ENCODE results near the gene INTS11. TPM values are rescaled to one million over a fixed set of nuclear protein-coding genes. Genes with fewer than 3 reads are reported as not detected.

The INTS11 gene
- total and polyA plus RNA-seq, 9 of the 15 experiments (the other 6 are each of a cell fraction or from before 2014, with no cell fraction given), result 3.6 to 183 (median 110) TPM

DNA sequence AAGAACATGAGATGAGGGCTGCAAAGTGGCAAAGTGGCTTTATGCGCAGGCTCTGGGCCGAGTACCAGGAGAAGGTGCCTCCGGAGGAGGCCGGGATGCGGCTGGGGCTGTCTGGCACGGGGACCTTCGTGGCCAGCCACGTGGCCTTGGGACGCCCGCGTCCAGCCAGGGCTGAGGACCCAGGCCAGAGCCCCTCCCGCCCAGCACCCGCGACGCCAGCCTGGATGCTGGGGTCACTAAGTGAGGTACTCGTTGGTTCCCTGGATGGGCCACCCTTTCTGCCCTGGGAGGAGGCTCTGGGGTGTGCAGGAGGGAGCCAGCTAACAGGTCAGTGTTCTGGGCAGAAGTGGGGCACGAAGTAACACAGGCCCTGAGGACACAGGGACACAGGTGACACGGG is 31.6 kb downstream of the INTS11 start:
- H3K4me1 ChIP-seq (replicated peaks in 1 of 2; ENCODE audit: control insufficient read depth in 2 of 2, insufficient read depth in 2 of 2, low read length in 2 of 2), result peaks cover 5 to 76% of the 10 kb centered on the region in 2 experiments; a peak in 3 of 5 replicates
- no peaks in the 10 kb centered on the region for H3K79me2 ChIP-seq (ENCODE audit: control insufficient read depth, insufficient read depth, low read length)
- intact Hi-C loops (cut with micrococcal nuclease), result loop anchor here (2.0 to 10.0 kb wide), 2 partner anchors 176 to 308 kb away; partner anchors contain the start of genes C1orf159 and PERM1
- H3K9ac ChIP-seq (ENCODE audit: insufficient read depth in 1 of 2, low read depth in 2 of 2, low read length in 2 of 2), result 0 out of 4 replicates have a peak overlapping the region, but pooled peaks of 1 of the 2 experiments have one; percentile 10
- no peaks in the 10 kb centered on the region for H3K9me3 ChIP-seq (replicated peaks; ENCODE audit: control insufficient read depth, insufficient read depth, low read depth, low read length)
- FAIRE-seq (no peak), DNase-seq (ENCODE audit: extremely low read depth in 1 of 4, low spot score in 3 of 4) (no peak), ATAC-seq (no peak)
- H4K20me1 ChIP-seq (replicated peaks; ENCODE audit: control insufficient read depth, insufficient read depth, low read length), result peaks cover 16% of the 10 kb centered on the region; the same call in 1 of the 2 replicates
- ChIA-PET CTCF (ENCODE audit: low intra/inter-chr PET ratio) (interaction anchor here (0.9 kb wide), 1 partner anchor 388 kb away, joined by 4 read pairs; no protein-coding TSS in a partner anchor), POLR2A (interaction anchor here (0.6 kb wide), 1 partner anchor 25 kb away, joined by 3 read pairs; no protein-coding TSS in a partner anchor)
- peaks cover 0 to 9% of the 10 kb centered on the region in 2 experiments; a peak in 2 of 5 replicates for H3K27me3 ChIP-seq (ENCODE audit: control insufficient read depth in 2 of 2, insufficient read depth in 2 of 2, low read length in 2 of 2)
- in situ Hi-C loops (cut with MboI), result no loop called here
- H3K27ac ChIP-seq (ENCODE audit: extremely low read depth, low read depth, low read length), result peak overlapping the region; percentile 54; the same call in 1 of the 3 replicates
- no peak overlapping the region for H3K4me2 ChIP-seq (ENCODE audit: insufficient read depth, low read length)
- H3K36me3 ChIP-seq (ENCODE audit: control insufficient read depth, insufficient read depth, low read length), result peaks cover 14% of the 10 kb centered on the region; the same call in 1 of the 3 replicates
- H3K4me3 ChIP-seq, result no peak overlapping the region
- no peak overlapping the region for H2AFZ ChIP-seq (ENCODE audit: low read depth, low read length)
- BruUV-seq (replicated peaks), result no TSS peak
- WGBS (ENCODE audit: insufficient coverage, low coverage, missing lambda C conversion rate), result 86% methylated on average over 18 of the region's 18 CpGs
- peaks cover 8% of the 10 kb centered on the region for H3K9me1 ChIP-seq (ENCODE audit: control insufficient read depth, insufficient read depth, low read length)
- TF ChIP-seq ZBTB7A (IDR thresholded peaks at IDR 0.05; ENCODE audit: borderline replicate concordance, control insufficient read depth, low read depth, low read length) (peak; percentile 26; the same call in 1 of the 2 replicates), MXI1 (IDR thresholded peaks at IDR 0.05; ENCODE audit: low read depth, low read length) (no peak), ZNF444 (CRISPR knock-in tag; IDR thresholded peaks at IDR 0.05) (no peak), KLF6 (CRISPR knock-in tag; IDR thresholded peaks at IDR 0.05; ENCODE audit: borderline replicate concordance) (no peak), TAF9B (IDR thresholded peaks at IDR 0.05; ENCODE audit: partially characterized antibody) (no peak), ZNF699 (CRISPR knock-in tag; IDR thresholded peaks at IDR 0.05; ENCODE audit: insufficient replicate concordance) (no peak), CREB1 (IDR thresholded peaks at IDR 0.05) (no peak), CREB1 (CRISPR knock-in tag; IDR thresholded peaks at IDR 0.05) (no peak), RAD21 (CRISPR knock-in tag; conservative IDR thresholded peaks at IDR 0.05 in 1 of 2, IDR thresholded peaks at IDR 0.05 in 1 of 2) (no peak)
- TF ChIP-seq, protein P1, sequence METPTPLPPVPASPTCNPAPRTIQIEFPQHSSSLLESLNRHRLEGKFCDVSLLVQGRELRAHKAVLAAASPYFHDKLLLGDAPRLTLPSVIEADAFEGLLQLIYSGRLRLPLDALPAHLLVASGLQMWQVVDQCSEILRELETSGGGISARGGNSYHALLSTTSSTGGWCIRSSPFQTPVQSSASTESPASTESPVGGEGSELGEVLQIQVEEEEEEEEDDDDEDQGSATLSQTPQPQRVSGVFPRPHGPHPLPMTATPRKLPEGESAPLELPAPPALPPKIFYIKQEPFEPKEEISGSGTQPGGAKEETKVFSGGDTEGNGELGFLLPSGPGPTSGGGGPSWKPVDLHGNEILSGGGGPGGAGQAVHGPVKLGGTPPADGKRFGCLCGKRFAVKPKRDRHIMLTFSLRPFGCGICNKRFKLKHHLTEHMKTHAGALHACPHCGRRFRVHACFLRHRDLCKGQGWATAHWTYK (CRISPR knock-in tag; IDR thresholded peaks at IDR 0.05), result peak; percentile 73; the same call in 1 of the 2 replicates
- TF ChIP-seq, protein P2, sequence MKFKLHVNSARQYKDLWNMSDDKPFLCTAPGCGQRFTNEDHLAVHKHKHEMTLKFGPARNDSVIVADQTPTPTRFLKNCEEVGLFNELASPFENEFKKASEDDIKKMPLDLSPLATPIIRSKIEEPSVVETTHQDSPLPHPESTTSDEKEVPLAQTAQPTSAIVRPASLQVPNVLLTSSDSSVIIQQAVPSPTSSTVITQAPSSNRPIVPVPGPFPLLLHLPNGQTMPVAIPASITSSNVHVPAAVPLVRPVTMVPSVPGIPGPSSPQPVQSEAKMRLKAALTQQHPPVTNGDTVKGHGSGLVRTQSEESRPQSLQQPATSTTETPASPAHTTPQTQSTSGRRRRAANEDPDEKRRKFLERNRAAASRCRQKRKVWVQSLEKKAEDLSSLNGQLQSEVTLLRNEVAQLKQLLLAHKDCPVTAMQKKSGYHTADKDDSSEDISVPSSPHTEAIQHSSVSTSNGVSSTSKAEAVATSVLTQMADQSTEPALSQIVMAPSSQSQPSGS (CRISPR knock-in tag; IDR thresholded peaks at IDR 0.05), result no peak
- TF ChIP-seq, protein P3, sequence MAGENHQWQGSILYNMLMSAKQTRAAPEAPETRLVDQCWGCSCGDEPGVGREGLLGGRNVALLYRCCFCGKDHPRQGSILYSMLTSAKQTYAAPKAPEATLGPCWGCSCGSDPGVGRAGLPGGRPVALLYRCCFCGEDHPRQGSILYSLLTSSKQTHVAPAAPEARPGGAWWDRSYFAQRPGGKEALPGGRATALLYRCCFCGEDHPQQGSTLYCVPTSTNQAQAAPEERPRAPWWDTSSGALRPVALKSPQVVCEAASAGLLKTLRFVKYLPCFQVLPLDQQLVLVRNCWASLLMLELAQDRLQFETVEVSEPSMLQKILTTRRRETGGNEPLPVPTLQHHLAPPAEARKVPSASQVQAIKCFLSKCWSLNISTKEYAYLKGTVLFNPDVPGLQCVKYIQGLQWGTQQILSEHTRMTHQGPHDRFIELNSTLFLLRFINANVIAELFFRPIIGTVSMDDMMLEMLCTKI (IDR thresholded peaks at IDR 0.05; ENCODE audit: partially characterized antibody), result no peak
- TF ChIP-seq, protein P4, sequence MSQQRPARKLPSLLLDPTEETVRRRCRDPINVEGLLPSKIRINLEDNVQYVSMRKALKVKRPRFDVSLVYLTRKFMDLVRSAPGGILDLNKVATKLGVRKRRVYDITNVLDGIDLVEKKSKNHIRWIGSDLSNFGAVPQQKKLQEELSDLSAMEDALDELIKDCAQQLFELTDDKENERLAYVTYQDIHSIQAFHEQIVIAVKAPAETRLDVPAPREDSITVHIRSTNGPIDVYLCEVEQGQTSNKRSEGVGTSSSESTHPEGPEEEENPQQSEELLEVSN (IDR thresholded peaks at IDR 0.05; ENCODE audit: borderline replicate concordance in 1 of 2, extremely low read depth in 1 of 2, insufficient read depth in 1 of 2, insufficient read length in 1 of 2, low read depth in 1 of 2, low read length in 1 of 2, poor library complexity in 1 of 2, severe bottlenecking in 1 of 2), result peak in 1 of 2 experiments; percentile 17

Data from K562 (cell line).